Peyer's patch (tissue), 4 donors: Measurements from ENCODE around the gene MAG.

Source experiments
- CTCF ChIP-seq, 6 experiments: fragments of 450-650 bp in 4 of 6; fragments of 200-600 bp in 2 of 6; sonication (generic) in 1 of 6; IDR thresholded peaks; one replicate each; pipeline ENCODE4 v1.5.1; 2017 to 2019; ENCODE audit warnings: antibody characterized with exemption in 6 of 6, mild to moderate bottlenecking in 3 of 6, moderate library complexity in 1 of 6
- POLR2A ChIP-seq, 2 donors: fragments of 450-650 bp; IDR thresholded peaks; one replicate each; pipeline ENCODE4 v1.5.1; 2017; ENCODE audit warnings: antibody characterized with exemption in 2 of 2, mild to moderate bottlenecking in 2 of 2, moderate library complexity in 2 of 2

- TF ChIP-seq CTCF (IDR thresholded peaks at IDR 0.05) (no peak), POLR2A (IDR thresholded peaks at IDR 0.05) (no peak)
Measured at GRCh38 chr19:35297922-35298321, 6.0 kb downstream of the MAG start.
